Measurements from ENCODE around the gene ZFP30. TPM values are rescaled to one million over a fixed set of nuclear protein-coding genes. Genes with fewer than 3 reads are reported as not detected.

Gene ZFP30
- total and polyA plus RNA-seq, 10 of the 15 experiments (the other 5 are each of a cell fraction or from before 2014, with no cell fraction given), result 1.4 to 12.8 (median 5.7) TPM

- ATAC-seq, result no peak
- Histone ChIP-seq H3K27ac (ENCODE audit: control insufficient read depth, insufficient read depth) (no peak overlapping the region), H3K4me2 (ENCODE audit: control insufficient read depth, insufficient read depth) (no peak overlapping the region), H2AFZ (ENCODE audit: control insufficient read depth, low read depth, low read length) (no peak overlapping the region), H3K27me3 (replicated peaks in 1 of 2; ENCODE audit: control insufficient read depth in 2 of 2, insufficient read depth in 2 of 2, low read length in 1 of 2) (no peaks in the 10 kb centered on the region), H4K20me1 (ENCODE audit: control insufficient read depth, insufficient read depth) (no peaks in the 10 kb centered on the region), H3K79me2 (ENCODE audit: control insufficient read depth, insufficient read depth, low read length) (no peaks in the 10 kb centered on the region), H3K4me1 (ENCODE audit: control insufficient read depth, insufficient read depth, low read length) (no peaks in the 10 kb centered on the region), H3K9me3 (replicated peaks; ENCODE audit: control insufficient read depth, insufficient read depth, low read length) (peaks cover 10% of the 10 kb centered on the region; the same call in 2 of the 3 replicates), H3K4me3 (no peak overlapping the region), H3K36me3 (ENCODE audit: control insufficient read depth in 2 of 2, insufficient read depth in 2 of 2, low read length in 1 of 2) (no peaks in the 10 kb centered on the region), H3K9ac (ENCODE audit: control insufficient read depth, insufficient read depth, low read length) (no peak overlapping the region)
- ChIA-PET SMC1A (ENCODE audit: uncharacterized antibody, unreplicated experiment) (no interaction called here), RAD21 (ENCODE audit: unreplicated experiment) (no interaction called here), CTCF (interaction anchor here (0.9 to 1.0 kb wide), 2 partner anchors 147 to 287 kb away, joined by 3 read pairs; no protein-coding TSS in a partner anchor), POLR2A (no interaction called here)
- BruUV-seq (replicated peaks), result no TSS peak
- TF ChIP-seq HDGF (IDR thresholded peaks at IDR 0.05) (no peak), YBX1 (IDR thresholded peaks at IDR 0.05) (no peak), CREB1 (IDR thresholded peaks at IDR 0.05; ENCODE audit: low read depth) (no peak), FOXM1 (IDR thresholded peaks at IDR 0.05; ENCODE audit: low read depth, low read length) (no peak), ATF2 (IDR thresholded peaks at IDR 0.05; ENCODE audit: low read length) (no peak), RAD21 (IDR thresholded peaks at IDR 0.05; ENCODE audit: insufficient read depth, low read depth, low read length) (no peak), NBN (IDR thresholded peaks at IDR 0.05) (no peak), NFIC (IDR thresholded peaks at IDR 0.05; ENCODE audit: low read depth, low read length) (no peak), RFX5 (IDR thresholded peaks at IDR 0.05; ENCODE audit: low read depth, low read length) (no peak), ZBTB4 (CRISPR knock-in tag; IDR thresholded peaks at IDR 0.05) (no peak), EP300 (IDR thresholded peaks at IDR 0.05; ENCODE audit: borderline replicate concordance in 1 of 2, control insufficient read depth in 1 of 2, low read depth in 2 of 2, low read length in 2 of 2) (no peak), CBX5 (IDR thresholded peaks at IDR 0.05; ENCODE audit: low read depth) (no peak)
- TF ChIP-seq, protein P1, sequence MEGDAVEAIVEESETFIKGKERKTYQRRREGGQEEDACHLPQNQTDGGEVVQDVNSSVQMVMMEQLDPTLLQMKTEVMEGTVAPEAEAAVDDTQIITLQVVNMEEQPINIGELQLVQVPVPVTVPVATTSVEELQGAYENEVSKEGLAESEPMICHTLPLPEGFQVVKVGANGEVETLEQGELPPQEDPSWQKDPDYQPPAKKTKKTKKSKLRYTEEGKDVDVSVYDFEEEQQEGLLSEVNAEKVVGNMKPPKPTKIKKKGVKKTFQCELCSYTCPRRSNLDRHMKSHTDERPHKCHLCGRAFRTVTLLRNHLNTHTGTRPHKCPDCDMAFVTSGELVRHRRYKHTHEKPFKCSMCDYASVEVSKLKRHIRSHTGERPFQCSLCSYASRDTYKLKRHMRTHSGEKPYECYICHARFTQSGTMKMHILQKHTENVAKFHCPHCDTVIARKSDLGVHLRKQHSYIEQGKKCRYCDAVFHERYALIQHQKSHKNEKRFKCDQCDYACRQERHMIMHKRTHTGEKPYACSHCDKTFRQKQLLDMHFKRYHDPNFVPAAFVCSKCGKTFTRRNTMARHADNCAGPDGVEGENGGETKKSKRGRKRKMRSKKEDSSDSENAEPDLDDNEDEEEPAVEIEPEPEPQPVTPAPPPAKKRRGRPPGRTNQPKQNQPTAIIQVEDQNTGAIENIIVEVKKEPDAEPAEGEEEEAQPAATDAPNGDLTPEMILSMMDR (IDR thresholded peaks at IDR 0.05 in 2 of 3, conservative IDR thresholded peaks at IDR 0.05 in 1 of 3; ENCODE audit: control insufficient read depth in 2 of 3, extremely low read depth in 1 of 3, insufficient read depth in 1 of 3, low read depth in 3 of 3, low read length in 3 of 3), result no peak
- TF ChIP-seq, protein P2, sequence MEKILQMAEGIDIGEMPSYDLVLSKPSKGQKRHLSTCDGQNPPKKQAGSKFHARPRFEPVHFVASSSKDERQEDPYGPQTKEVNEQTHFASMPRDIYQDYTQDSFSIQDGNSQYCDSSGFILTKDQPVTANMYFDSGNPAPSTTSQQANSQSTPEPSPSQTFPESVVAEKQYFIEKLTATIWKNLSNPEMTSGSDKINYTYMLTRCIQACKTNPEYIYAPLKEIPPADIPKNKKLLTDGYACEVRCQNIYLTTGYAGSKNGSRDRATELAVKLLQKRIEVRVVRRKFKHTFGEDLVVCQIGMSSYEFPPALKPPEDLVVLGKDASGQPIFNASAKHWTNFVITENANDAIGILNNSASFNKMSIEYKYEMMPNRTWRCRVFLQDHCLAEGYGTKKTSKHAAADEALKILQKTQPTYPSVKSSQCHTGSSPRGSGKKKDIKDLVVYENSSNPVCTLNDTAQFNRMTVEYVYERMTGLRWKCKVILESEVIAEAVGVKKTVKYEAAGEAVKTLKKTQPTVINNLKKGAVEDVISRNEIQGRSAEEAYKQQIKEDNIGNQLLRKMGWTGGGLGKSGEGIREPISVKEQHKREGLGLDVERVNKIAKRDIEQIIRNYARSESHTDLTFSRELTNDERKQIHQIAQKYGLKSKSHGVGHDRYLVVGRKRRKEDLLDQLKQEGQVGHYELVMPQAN (conservative IDR thresholded peaks at IDR 0.05), result no peak
- in situ Hi-C loops (cut with MboI), result no loop called here
- no peak for FAIRE-seq
- intact Hi-C loops (cut with micrococcal nuclease; ENCODE audit: unreplicated experiment), result no loop called here
- DNase-seq (ENCODE audit: low read depth, low spot score), result no peak
These were observed 83.1 kb downstream of the ZFP30 start for GRCh38 chr19:37572203-37572602.

Measured in GM12878 (cell line).